ENCODE results near the gene DSTYK.

DSTYK gene, protein sequence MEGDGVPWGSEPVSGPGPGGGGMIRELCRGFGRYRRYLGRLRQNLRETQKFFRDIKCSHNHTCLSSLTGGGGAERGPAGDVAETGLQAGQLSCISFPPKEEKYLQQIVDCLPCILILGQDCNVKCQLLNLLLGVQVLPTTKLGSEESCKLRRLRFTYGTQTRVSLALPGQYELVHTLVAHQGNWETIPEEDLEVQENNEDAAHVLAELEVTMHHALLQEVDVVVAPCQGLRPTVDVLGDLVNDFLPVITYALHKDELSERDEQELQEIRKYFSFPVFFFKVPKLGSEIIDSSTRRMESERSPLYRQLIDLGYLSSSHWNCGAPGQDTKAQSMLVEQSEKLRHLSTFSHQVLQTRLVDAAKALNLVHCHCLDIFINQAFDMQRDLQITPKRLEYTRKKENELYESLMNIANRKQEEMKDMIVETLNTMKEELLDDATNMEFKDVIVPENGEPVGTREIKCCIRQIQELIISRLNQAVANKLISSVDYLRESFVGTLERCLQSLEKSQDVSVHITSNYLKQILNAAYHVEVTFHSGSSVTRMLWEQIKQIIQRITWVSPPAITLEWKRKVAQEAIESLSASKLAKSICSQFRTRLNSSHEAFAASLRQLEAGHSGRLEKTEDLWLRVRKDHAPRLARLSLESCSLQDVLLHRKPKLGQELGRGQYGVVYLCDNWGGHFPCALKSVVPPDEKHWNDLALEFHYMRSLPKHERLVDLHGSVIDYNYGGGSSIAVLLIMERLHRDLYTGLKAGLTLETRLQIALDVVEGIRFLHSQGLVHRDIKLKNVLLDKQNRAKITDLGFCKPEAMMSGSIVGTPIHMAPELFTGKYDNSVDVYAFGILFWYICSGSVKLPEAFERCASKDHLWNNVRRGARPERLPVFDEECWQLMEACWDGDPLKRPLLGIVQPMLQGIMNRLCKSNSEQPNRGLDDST

DNA sequence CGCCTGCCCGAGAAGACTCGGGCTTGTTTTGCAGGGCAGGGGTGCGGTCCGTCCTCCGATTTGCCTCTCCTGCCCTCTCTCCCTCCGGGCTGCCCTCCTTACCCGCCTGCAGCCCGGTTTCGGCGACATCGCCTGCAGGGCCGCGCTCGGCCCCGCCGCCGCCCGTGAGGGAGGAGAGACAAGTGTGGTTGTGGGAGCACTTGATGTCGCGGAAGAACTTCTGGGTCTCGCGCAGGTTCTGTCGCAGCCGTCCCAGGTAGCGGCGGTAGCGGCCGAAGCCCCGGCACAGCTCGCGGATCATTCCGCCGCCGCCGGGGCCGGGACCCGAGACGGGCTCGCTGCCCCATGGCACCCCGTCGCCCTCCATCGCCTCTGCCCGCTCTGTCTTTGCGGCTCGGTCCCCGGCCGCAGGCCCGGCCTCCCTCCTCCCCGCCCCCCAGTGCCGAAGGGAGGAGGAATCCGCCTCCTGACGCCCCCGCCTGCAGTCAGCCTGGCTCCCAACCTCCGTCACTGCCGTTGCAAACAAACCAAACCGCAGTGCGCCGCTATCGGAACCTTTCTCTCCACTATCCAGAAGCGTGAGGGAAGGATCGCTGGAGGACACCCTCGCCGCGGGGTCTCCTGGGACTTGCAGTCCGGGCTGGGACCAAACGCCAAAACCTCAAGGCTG, at the start of gene DSTYK:
Gene DSTYK, minus strand, starts transcription at position 534 of the 670 bp plus-strand sequence. Its CDS starts 167 bp downstream, at position 367.
- peak; percentile 78 for DNase-seq

DNA sequence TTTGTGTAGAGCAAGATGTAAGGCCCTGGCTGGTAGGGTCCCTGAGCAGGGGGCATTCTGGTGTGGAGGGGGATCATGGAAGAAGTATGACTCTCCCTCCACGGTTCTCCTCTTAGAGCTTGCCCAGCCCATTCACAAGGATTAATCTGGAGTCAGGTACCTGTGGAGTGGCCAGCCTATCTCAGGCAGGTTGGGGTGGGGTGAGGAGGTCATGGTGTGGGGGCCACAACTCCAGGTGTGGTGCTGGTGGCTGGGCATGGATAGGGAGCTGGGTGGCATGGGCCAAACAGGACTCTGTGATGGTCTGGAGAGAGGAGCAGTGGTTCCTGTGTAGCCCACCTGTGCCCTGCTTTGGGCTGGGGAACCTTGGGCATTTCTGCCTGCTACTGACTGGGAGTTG, 48.5 kb upstream of the DSTYK start:
- DNase-seq: no peak

DNA sequence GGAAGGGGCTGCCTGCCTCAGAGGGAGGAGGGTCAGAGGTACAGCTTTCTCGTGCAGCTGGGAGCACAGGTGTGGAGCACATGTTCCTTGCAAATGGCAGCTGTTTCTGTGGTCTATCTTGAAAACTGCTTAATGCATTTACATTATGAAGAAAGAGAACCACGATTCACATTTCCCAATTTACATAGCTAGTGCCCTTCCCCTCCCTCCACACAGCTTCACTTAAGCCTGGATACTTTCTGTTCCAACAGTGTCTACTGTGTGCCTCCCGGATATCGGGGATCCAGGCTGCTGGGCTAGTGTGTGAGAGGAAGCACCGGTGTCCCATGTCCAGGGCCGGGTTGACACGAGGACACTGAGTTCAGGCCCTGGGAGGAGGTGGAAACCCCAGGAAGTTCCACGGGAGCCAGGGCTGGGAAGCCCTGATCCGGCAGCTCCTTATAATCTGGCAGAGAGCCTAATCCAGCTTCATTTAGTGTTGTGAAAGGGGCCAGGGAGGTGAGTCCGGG, 47.9 kb upstream of the DSTYK start:
- DNase-seq: no peak

DNA sequence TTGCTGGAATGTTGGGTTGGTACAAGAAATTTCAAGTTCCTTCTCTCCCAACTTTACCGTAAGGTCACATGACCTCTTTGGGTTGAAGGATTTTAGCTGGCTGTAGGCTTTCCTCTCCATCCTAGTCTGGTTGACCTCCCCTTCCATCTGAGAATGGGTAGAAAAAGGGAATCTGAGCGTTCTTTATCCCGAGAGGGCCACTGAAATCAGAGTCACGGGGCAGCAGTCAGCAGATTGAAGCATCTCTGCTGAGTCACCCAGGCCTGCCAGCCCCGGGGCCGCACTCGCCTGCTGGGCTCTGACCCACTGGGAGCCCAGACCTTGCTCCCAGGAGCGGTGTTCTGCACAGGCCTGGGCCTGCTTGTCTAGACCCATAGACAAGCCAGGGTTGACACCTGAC, 47.2 kb upstream of the DSTYK start:
- no peak for DNase-seq

DNA sequence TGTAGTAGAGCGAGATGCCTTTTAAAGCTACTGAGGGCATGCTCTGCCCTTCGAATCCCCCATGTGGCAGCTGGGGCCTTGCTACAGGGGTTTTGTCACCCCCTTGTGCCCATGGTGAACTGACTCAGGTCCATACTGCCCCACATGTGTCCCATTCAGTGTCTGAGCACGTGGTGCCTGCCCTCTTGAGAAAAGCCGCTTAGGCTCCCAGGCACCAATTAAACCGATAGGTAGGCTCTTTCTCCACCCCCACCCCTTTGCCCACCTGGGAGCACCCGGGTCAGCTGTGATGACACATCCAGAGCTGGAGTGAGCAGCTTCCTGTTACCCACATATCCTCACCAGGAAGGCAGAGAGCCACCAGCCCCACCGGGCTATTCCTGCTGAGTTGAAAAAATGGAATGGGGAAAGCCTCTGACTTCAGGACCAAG, 46.8 kb upstream of the DSTYK start:
- DNase-seq: no peak

DNA sequence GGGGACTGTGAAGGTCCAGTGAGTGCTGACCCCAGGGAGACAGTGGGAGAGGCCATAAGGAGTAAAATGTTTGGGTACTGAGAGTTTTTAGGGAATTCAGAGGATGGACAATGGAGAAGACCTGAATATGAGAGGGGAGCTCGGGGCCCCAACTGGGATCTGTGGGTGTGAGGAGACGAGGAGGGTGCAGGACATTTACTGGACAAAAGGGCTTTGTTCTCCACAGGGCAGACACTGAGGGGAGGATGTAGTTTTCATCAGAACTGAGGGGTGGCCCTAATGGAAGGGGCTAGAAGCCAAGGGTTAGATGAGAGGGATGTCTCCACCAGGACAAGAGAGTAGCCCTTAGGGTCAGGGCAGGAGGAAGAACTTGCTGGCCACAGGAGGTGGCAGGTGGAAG, 46.2 kb upstream of the DSTYK start:
- DNase-seq: no peak

DNA sequence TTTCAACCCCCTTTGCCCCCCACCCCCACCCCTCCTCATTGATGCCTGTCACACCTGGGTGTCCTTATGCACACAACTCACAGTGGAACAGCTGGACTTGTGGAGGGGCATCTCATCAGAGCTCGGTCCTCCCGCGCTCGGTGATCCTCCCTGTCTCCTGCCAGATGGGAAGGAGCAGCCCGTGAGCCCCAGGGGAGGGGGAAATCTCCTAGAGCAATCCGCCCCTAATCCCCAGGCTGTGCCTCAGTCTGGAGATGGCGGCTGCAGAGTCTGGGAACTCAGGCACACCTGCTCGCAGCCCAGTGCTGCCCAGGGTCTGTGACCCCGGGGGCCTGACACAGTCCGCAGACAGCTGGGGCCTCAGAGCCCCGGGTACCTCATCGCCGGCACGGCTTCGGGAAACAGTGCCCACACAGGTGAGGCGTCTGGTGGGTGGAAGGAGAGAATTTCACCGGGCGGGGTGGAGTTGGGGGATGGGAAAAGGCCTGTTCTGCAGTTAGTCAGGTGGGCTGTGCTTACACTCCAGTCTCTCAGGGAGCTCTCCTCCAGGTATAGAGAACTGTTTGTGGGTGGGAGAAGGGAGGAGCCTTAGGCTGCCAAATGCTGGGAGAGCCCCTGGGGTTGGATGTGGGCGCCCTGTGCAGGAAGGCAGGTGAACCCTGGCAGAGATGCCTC, 45.6 kb upstream of the DSTYK start:
- no peak for DNase-seq

DNA sequence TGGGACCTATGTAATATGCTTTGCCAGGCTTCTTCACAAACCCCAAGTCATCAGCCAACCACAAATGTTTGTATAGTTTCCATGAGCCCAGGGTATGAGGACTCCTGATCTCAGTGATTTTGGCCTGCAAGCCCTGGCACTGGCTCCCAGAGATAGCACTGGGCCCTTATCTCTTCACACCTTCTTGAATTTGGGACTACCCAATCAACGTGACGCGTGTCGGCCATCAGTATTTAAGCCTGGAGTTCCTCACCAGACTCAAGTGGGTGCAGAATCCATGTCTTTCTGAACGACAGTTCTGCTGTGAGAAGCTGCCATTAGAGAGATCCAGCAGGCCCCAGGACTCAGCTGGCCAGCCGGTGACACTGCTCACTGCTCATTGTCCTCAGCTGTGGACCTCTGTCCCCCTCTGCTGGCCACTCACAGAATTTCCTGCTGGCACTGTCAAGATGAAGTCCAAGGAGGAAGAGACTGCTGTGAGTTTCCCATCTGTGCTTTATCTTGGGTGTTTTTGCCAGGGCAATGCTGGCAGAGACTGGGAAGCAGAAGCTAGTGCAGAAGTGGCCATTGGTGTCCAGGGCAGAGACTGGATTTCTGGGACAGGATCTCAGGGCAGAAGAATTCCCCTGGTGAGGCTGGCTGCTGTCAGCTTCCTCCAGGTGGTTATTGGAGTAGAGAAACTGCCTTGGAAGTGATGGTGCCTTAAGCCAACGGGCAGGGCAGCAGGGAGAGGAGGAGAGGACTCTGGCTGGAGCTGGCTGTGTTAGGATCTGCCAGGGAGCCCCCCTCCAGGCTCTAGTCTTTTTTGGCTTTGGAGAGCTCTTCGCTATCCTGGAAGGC, 44.7 kb upstream of the DSTYK start:
- peak; percentile 60 for DNase-seq

DNA sequence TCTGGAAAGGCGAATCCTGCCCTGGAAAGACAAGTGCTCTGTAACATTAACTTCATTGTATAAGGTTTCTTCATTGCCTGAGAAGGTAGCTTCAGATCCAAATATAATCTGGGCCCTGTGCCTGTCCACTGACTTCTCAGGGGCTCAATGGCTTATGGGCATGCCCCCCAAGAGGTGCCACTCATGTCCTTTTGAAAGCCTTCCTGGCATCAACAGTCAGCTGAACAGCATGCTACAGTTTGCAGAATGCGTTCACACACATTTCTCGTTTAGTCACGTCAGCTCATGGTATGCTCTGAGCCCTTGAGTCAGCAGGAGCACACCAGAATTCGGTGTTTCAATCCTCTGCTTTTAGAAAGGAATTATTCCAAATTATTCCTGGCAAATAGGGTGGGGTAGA, 40.1 kb upstream of the DSTYK start:
- no peak for DNase-seq

DNA sequence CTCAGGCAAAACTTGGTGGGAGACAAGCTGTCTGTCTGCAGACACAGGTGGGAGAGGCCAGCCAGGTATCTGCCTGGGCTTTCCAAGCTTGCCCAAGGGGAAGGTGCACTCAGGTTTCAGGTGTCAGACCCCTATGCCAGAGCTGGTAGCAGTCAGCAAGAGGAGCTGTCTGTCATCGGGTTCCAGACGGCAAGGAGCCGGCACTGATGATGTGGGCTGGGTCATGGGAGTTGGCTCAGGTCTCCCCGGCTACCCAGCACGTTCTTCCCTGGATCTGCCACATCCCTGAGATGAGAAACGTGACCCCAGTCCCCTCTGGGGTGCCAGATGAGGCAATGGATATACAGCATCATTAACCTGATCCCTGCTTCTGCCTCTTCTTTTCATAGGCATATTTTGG, 39.2 kb upstream of the DSTYK start:
- DNase-seq: no peak

DNA sequence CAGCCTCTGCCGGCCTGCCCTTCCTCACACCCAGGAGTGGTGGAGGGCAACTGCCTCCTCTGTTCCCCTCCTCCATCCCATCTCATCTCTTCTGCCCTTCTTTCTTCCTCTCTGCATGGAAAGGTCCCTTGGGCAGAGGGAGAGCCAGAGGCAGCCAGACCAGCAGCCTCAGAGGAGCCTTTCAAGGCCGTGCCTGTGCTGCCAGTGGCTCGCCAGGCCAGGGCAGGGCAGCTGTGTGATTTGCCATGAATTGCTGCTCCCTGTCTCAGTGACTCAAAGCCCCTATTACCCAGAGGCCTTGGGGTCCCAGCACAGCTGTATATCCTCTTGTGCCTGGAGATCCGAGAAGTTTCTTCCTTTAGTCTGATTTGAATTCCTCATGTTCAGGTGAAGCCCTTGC, 38.1 kb upstream of the DSTYK start:
- no peak for DNase-seq

DNA sequence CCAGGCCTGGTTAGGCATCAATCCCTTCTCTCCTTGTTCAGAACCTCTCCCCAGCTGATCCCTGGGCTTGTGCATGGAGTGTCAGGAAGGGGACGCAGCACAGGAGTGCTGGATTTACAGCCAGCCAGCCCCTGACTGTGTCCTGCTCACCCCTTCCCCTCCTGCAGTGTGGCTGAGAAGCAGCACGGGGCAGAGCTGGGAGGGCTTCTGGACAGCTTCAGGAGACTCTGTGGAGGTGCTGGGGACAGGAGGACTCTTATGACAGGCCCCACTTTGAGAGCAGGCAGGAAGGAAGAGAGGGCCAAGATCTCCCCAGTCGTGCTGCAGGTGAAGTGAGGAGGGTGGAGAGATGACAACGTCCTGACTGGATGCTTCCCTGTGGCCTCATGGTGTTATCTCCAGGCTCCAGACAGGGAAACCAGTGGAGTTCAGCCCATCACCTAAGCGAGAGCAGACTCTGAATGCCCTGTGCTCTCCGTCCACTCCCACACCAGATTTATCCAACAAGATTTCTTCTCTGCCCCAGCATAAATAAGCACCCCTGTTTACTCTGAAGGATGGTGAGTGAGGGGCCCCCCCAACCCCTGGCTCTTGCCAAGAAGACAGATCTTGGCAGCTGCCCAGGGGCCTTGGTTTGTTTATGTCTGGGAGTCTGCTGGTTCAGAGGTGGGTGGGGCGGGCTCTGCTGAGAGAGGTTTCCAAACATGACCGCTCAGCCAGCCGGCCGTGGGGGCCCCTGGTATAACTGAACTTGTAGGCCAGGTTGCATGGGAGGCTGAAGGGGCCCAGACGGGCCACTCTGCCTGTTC, 37.5 kb upstream of the DSTYK start:
- DNase-seq: no peak

DNA sequence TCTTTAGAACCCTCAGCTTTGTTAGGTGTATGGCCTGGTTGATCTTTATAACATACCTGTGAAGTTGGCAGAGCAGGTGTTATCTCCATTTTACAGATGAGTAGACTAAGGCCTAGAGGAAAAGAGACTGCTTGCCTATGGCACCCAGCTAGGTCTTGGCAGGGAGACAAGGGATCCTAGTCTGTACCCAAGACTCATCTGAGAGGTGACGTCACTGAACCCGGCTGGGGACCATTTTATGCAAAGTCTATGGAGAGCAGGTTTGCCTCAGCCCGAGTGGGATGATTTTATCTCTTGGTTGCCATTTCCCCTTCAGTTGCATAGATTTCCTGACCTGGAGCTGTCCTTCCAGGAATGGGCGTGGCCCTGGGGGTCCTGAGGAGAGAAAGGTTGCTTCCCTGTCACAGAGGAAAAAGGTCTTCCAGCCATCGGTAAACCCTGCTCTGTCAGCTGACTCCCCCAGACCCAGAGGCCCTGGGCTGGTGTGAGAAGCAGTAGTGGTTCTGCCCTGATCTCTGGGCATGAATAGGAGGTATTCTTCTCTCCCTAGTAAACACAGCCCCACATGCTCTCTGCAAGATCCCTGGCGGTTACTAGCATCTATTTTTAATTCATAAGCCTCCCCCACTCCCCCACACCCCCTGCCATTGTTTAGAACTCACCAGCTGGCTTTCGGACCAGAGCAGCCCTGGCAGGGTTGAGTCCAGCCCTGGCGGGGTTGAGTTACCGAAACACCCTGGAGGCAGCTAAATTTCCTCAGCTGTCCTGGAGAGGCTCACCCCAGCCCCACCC, 35.8 kb upstream of the DSTYK start:
- DNase-seq: no peak

DNA sequence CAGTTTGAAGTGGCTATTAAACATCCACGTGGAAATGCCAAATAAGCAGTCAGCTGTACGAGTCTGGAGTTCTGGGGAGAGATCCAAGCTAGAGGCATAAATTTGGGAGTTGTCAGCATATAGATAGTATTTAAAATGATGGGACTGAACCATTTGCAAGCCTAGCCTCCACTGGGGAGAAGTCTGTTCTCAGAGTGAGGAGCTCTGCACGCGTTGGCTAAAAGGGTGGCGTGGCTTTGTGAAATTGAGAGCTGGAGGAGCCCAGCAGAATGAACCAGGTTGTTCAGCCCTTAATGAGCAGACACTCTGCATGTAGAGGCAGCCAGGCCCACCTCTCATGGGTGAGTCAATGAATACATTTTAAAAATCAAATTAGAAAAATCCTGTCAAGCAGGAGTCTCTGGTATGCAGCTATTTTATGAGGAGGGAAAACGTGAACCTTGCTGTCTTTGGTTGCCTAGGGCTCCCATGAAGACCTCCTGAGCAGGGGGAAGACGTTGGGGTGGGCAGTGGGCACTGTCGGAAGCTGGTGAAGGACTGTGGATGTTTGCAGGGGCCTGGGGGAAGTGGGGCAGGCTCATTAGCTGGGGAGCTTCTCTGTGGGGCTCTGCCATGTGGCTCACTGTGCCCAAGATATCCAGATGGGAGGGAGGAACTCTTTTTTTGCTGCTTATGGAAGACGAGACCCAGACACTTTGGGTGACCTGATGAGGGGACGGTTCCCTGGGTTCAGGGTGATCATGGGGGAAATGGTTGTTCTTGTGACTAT, 35.0 kb upstream of the DSTYK start:
- no peak for DNase-seq

DNA sequence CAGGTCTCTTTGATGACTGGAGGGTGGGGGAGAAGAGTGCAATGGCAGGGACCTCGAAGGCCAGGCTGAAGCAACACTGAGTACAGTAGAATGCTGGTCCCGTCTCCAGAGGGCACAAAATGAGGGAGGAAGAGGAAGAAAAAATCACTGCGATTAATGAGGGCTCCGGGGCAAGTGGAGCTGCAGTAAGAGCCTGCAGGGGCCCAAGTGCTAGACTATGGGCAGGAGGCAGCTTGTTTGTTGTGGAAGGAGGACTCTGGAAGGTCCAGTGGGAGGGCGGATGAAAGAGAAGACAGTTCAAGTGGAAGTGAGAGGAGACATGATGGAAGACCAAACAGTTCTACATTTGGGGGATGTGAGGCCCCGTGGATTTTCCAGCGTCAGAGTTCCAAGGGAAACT, 33.6 kb upstream of the DSTYK start:
- no peak for DNase-seq

DNA sequence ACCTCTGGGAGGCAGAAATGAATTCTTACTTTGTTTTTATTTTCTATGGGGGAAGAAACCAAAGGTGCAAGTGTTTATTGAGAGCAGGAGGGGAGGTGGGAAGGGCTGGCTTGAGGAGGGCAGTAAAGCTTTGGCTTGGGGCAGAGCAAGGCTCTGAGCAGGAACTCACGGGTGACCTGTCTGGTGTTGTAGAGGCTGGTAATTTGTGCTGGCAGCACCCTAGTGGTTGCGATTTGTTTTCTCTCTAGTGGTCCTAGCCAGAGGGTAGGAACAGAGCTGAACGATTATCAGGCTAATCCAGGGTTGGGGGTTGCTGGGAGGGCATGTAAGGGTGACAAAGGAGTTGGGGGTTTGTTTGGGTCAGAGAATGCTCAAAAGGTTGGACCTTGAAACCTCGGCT, 32.9 kb upstream of the DSTYK start:
- DNase-seq: no peak

DNA sequence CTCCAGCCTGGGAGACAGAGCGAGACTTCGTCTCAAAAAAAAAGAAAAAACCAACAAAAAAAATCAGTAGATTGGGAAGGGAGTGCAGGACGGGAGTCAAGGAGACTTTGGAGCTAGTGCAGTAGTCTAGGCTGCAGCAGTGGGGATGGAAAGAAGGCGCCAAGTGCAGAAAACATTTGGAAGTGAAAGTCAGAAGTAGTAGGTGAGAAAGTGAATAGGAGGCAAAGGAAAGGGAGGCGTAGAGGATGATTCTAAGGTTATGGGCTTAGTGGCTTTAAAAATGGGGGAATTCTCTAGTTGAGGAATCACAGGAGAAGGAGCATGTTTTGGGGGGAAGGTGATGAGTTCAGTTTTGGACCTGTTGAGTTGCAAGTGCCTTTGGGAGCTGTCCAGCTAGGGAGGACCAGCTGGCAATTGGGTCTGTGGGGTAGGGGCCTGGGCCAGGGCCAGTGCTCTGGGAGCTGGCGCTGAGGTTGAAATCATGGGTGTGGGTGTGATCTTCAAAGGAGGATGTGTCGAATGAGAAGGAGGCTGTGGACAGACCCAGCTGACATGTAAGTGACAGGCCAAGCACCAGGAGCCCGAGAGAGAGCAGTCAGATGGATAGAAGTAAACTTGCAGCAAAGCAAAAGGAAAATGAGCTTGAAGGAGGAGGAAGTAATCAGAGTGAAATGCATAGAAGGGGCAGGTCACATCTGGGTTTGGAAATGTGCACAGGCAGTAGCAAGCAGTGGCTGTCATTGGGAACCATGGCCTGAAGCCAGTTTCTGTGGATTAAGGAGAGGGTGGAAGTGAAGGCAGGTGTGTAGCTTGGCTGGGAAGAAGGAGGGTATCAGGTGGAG, 32.1 kb upstream of the DSTYK start:
- no peak for DNase-seq

DNA sequence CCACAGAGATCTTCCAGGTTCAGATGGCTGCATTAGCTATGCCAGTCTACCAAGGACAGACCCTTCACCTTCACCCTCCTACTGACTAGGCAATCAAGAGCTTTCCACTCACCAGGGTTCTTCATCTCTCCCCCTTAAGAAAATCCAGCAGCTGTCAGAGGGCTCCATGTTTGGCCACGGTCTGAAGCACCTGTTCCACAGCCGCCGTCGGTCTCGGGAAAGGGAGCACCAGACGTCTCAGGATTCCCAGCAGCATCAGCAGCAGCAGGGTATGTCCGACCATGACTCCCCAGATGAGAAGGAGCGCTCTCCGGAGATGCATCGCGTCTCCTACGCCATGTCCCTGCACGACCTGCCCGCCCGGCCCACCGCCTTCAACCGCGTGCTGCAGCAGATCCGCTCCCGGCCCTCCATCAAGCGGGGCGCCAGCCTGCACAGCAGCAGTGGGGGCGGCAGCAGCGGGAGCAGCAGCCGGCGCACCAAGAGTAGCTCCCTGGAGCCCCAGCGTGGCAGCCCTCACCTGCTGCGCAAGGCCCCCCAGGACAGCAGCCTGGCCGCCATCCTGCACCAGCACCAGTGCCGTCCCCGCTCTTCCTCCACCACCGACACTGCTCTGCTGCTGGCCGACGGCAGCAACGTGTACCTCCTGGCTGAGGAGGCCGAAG, 30.0 kb upstream of the DSTYK start:
- DNase-seq: no peak

Measured in SHP77 treated with DMSO at 0.1 percent for 48 hours (cell line).